Measurements from ENCODE around the gene ZMYND10.

Gene ZMYND10

DNA sequence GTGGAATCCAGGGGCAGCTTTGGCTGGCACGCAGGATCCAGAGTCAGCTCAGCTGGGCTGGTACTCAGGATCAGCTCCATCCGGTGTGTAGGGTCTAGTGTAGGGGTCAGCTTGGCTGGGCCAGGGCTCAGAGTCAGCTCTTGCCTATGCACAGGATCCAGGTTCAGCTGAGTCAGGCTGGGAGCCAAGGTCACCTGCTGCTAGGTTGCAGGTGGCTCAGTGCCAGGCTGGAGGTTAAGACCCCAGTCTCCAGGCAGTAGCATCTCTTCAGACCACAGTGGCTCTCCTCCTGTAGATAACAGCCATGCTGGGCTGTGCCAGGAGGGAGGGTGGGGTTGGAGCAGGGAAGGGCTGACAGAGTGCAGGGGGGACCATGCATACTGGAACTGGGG lies 48.2 kb downstream of the ZMYND10 start:
- no peaks in the 10 kb centered on the region for H3K36me3 ChIP-seq (ENCODE audit: insufficient read depth, low read length)
- H3K27me3 ChIP-seq (ENCODE audit: control insufficient read depth in 1 of 2, insufficient read depth in 2 of 2, low read length in 2 of 2): no peaks in the 10 kb centered on the region
- H3K27ac ChIP-seq (ENCODE audit: low read depth, low read length): no peak overlapping the region
- H3K9me3 ChIP-seq (ENCODE audit: low read length): no peaks in the 10 kb centered on the region
- H3K9ac ChIP-seq (ENCODE audit: low read length): no peak overlapping the region
- H3K4me3 ChIP-seq (ENCODE audit: low read depth in 1 of 2, low read length in 2 of 2): no peak overlapping the region
- H3K4me1 ChIP-seq (ENCODE audit: insufficient read depth, low read length): peaks cover 35% of the 10 kb centered on the region

- H3K9me3 ChIP-seq (ENCODE audit: low read length): no peaks in the 10 kb centered on the region
- H3K27me3 ChIP-seq (ENCODE audit: control insufficient read depth in 1 of 2, insufficient read depth in 2 of 2, low read length in 2 of 2): no peaks in the 10 kb centered on the region
- no peaks in the 10 kb centered on the region for H3K36me3 ChIP-seq (ENCODE audit: insufficient read depth, low read length)
- no peak overlapping the region for H3K4me3 ChIP-seq (ENCODE audit: low read depth in 1 of 2, low read length in 2 of 2)
- H3K27ac ChIP-seq (ENCODE audit: low read depth, low read length): no peak overlapping the region
- peaks cover 35% of the 10 kb centered on the region for H3K4me1 ChIP-seq (ENCODE audit: insufficient read depth, low read length)
- no peak overlapping the region for H3K9ac ChIP-seq (ENCODE audit: low read length)
Measured at GRCh38 chr3:50296721-50297383, 48.7 kb downstream of the ZMYND10 start.

DNA sequence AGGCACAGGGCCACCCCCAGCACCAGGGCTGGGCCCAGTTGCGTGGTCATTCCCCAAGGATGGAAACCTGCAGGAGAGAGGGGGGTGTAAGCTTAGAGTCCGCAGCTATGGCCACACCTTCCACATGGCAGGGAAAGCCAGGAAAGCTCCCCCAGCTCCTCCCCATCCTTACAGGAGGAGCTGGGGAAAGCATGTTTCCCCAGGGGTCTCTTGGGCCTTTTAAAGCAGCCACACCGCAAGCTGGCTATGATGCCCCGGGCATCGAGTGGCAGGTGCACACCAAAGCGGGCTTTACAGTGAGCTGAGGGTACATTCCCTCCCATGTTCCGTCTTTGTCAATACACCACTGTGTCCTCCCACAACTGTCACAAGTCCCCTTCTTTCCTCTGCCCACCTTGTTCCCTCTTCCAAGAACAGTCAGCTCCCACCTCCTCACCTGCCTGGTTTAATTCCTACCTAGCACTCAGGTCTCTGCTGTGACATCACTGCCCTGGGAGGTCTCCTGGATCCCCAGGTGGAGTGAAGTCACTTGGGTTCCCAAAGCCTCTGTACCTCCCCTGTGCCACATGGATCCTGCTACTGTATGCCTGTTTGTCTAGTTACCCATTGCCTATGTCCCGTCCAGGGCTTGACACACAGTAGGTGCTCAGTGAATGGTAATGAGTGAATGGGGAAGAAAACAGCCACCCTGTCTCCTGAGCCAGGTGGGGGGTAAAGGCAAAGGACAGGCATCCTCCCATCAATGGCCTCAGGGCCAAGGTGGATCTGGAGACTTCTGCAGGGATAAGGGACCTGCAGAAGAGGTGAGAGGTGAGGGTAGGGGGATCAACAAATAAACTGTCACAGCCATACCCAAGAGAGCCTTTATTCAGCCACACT lies 49.7 kb downstream of the ZMYND10 start:
- no peaks in the 10 kb centered on the region for H3K9me3 ChIP-seq (ENCODE audit: low read length)
- H3K27me3 ChIP-seq (ENCODE audit: control insufficient read depth in 1 of 2, insufficient read depth in 2 of 2, low read length in 2 of 2): no peaks in the 10 kb centered on the region
- H3K27ac ChIP-seq (ENCODE audit: low read depth, low read length): no peak overlapping the region
- H3K9ac ChIP-seq (ENCODE audit: low read length): no peak overlapping the region
- no peak overlapping the region for H3K4me3 ChIP-seq (ENCODE audit: low read depth in 1 of 2, low read length in 2 of 2)
- H3K36me3 ChIP-seq (ENCODE audit: insufficient read depth, low read length): no peaks in the 10 kb centered on the region
- peaks cover 39% of the 10 kb centered on the region for H3K4me1 ChIP-seq (ENCODE audit: insufficient read depth, low read length)

DNA sequence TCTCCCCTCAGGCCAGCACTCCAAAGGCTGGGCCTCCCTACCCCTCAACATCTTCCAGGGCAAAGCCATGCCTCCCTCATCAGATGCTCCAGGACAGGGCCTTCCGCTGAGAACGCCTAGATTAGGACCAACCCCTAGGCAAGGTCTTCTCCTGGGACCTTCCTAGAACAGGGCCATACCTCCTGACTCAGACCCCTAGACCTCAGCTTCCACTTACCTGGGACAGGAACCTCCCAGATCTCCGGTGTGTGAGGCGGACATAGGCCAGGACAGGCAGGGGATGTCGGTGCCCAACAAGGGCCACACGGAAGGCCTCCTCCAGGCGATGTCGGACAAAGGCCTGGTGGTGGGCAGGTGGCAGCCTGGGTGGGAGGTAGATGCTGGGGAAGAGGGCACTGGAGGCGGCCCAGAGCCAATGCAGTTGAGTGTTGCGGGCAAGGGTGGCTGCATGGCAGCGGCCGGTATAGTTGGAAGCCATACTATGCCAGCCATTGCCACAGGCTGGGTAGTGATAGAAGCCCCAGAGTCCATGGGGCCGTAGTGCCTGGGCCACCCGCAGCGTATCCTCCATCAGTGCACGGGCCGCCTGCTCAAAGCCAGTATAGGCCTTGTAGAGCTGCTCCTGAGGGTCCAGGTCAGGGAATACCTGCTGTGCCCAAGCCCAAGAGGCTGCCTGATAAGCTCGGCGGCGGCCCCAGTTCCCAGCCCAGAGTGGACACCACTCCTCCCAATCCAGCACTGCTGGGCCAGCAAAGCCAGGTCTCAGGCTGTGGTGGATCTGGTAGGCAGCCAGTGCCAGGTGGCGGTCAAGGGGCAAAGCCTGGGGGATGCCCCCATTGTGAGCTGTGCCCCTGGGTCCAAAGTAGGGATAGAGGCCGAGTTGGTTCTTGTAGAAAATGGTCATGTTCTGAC lies 50.8 kb downstream of the ZMYND10 start:
- Histone ChIP-seq H3K27ac (ENCODE audit: low read depth, low read length) (no peak overlapping the region), H3K9me3 (ENCODE audit: low read length) (no peaks in the 10 kb centered on the region), H3K9ac (ENCODE audit: low read length) (no peak overlapping the region), H3K36me3 (ENCODE audit: insufficient read depth, low read length) (peaks cover 8% of the 10 kb centered on the region), H3K27me3 (ENCODE audit: control insufficient read depth in 1 of 2, insufficient read depth in 2 of 2, low read length in 2 of 2) (no peaks in the 10 kb centered on the region), H3K4me3 (ENCODE audit: low read depth in 1 of 2, low read length in 2 of 2) (no peak overlapping the region), H3K4me1 (ENCODE audit: insufficient read depth, low read length) (peaks cover 36% of the 10 kb centered on the region)

DNA sequence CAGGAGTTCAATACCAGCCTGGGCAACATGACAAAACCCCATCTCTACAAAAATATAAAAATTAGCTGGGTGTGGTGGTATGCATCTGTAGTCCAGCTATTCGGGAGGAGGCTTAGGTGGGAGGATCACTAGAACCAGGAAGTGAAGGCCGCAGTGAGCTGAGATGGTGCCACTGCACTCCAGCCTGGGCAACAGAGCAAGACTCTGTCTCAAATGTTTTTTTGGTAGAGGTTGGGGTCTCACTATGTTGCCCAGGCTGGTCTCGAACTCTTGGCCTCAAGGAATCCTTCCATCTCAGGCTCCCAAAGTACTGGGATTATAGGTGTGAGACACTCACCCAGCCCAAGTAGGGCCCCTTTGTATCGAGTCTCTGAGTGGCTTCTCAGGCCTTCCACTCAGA lies 51.4 kb downstream of the ZMYND10 start:
- Histone ChIP-seq H3K9ac (ENCODE audit: low read length) (no peak overlapping the region), H3K27ac (ENCODE audit: low read depth, low read length) (no peak overlapping the region), H3K9me3 (ENCODE audit: low read length) (no peaks in the 10 kb centered on the region), H3K4me1 (ENCODE audit: insufficient read depth, low read length) (peaks cover 35% of the 10 kb centered on the region), H3K27me3 (ENCODE audit: control insufficient read depth in 1 of 2, insufficient read depth in 2 of 2, low read length in 2 of 2) (no peaks in the 10 kb centered on the region), H3K4me3 (ENCODE audit: low read depth in 1 of 2, low read length in 2 of 2) (no peak overlapping the region), H3K36me3 (ENCODE audit: insufficient read depth, low read length) (peaks cover 15% of the 10 kb centered on the region)

DNA sequence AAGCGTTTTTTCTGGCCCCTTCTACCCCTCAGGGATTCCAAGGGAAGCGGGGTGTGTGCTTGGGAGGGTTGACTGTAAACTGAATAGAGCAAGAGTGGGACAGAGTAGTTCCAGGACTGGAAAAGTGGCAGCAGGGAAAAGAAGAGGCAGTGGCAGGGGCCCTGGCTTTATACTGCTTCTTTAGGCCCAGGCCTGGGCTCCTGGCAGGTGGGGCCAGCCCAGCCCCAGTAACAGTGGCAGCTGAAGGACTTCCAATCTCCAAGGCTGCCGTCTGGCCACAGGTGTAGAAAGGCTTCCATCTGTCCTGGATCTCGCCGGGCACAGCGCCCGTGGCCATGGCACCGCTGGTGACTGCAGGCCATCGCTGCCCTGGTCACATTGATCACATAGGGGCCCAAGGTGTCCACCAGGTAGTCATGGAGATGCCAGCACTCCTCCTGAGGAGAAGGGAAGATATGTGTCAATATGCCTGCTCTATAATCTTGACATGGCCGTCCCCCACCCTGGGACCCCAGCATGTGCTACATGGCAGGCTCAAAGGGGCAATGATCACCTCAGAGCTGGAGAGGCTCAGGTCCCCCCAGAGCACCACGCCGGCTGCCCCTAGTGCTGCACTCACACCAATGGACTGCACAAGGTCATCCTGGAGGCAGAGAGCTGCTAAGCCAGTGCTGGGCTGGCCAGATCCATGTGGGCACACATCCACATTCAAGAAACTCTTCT lies 52.3 kb downstream of the ZMYND10 start:
- H3K4me3 ChIP-seq (ENCODE audit: low read depth in 1 of 2, low read length in 2 of 2): peak overlapping the region in 1 of 2 donors; percentile 49

DNA sequence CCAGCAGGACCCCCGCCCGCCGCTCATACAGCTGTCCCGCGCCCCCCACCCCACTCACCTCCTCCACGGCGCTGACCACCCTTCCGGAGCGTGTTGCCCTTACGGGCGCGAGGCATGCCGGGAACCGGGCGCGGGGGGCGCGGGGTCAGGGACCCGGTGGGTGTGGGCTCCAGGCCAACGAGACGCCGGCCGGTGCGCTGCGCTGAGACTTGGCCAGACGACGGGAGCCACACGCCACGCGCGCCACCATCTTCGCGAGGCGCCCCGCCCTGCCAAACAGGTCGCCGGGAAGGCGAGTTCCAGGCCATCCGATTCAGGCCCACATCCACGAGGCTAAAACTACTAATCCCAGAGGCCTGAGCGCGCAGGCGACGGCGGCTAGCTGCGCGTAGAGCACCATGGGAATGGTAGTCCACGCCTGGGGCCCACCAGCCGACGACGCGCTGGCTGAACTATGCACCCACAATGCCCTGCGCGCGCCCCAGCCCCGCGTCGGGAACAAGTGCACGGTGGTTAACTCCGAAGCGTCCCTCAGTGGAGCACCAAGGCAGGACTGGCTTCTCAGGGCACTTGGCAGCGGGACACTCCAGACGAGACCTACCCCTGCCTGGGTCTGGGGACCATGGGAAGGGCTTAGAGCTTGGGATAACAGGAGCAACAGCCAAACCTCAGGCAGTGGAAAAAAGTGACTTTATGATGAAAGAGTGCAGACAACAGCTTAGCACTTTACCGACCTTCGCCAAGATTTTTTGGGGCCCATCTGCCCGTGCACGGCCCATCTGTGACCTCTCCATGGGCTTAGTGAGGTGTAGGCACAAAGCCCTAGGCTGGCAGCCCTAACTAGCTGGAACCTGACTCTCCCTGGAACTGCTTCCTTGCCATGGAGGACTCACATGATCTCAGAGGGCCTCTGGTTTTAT lies 53.1 kb downstream of the ZMYND10 start, which contains the start of gene IFRD2:
Gene IFRD2 (minus strand): TSS at position 271 of the 920 bp plus-strand sequence. CDS start 155 bp downstream, at position 116.
- peaks cover 32% of the 10 kb centered on the region for H3K36me3 ChIP-seq (ENCODE audit: insufficient read depth, low read length)
- H3K9ac ChIP-seq (ENCODE audit: low read length): peak within 1 kb of the TSS; percentile 82
- H3K9me3 ChIP-seq (ENCODE audit: low read length): no peaks in the 10 kb centered on the region
- H3K4me3 ChIP-seq (ENCODE audit: low read depth in 1 of 2, low read length in 2 of 2): peak within 1 kb of the TSS; percentile 84 to 87
- H3K27ac ChIP-seq (ENCODE audit: low read depth, low read length): peak within 1 kb of the TSS; percentile 65
- H3K27me3 ChIP-seq (ENCODE audit: control insufficient read depth in 1 of 2, insufficient read depth in 2 of 2, low read length in 2 of 2): no peaks in the 10 kb centered on the region
- peaks cover 25% of the 10 kb centered on the region for H3K4me1 ChIP-seq (ENCODE audit: insufficient read depth, low read length)

More for the DNA sequence above, 52.3 kb downstream of the ZMYND10 start:
- Histone ChIP-seq H3K36me3 (ENCODE audit: insufficient read depth, low read length) (peaks cover 23% of the 10 kb centered on the region), H3K9ac (ENCODE audit: low read length) (peak overlapping the region; percentile 76), H3K27me3 (ENCODE audit: control insufficient read depth in 1 of 2, insufficient read depth in 2 of 2, low read length in 2 of 2) (no peaks in the 10 kb centered on the region), H3K4me1 (ENCODE audit: insufficient read depth, low read length) (peaks cover 29% of the 10 kb centered on the region), H3K27ac (ENCODE audit: low read depth, low read length) (peak overlapping the region; percentile 64), H3K9me3 (ENCODE audit: low read length) (no peaks in the 10 kb centered on the region)
